Neural cell (in vitro differentiated cells): ENCODE measurements around the gene AMPD2.

ENCODE experiments used
- EZH2 ChIP-seq: fragments of 200-600, 300-800 bp; shearing (Covaris generic), sonication (generic); IDR thresholded peaks from 2 replicates; pipeline ENCODE4 v1.6.1; 2014; ENCODE audit warnings: antibody characterized with exemption, low read length, borderline replicate concordance, mild to moderate bottlenecking; ENCODE audit not compliant: insufficient read depth, poor library complexity, severe bottlenecking
- MXI1 ChIP-seq: fragments of 450-650 bp; conservative IDR thresholded peaks from 2 replicates; pipeline ENCODE4 v1.6.1; 2014; ENCODE audit warnings: antibody characterized with exemption, mild to moderate bottlenecking; ENCODE audit not compliant: poor library complexity, severe bottlenecking
- TF ChIP-seq, protein P1 (sequence below): fragments of 450-650 bp; IDR thresholded peaks from 2 replicates; pipeline ENCODE4 v1.5.1; 2014; ENCODE audit warnings: antibody characterized with exemption, mild to moderate bottlenecking, moderate library complexity; ENCODE audit not compliant: poor library complexity, severe bottlenecking

DNA sequence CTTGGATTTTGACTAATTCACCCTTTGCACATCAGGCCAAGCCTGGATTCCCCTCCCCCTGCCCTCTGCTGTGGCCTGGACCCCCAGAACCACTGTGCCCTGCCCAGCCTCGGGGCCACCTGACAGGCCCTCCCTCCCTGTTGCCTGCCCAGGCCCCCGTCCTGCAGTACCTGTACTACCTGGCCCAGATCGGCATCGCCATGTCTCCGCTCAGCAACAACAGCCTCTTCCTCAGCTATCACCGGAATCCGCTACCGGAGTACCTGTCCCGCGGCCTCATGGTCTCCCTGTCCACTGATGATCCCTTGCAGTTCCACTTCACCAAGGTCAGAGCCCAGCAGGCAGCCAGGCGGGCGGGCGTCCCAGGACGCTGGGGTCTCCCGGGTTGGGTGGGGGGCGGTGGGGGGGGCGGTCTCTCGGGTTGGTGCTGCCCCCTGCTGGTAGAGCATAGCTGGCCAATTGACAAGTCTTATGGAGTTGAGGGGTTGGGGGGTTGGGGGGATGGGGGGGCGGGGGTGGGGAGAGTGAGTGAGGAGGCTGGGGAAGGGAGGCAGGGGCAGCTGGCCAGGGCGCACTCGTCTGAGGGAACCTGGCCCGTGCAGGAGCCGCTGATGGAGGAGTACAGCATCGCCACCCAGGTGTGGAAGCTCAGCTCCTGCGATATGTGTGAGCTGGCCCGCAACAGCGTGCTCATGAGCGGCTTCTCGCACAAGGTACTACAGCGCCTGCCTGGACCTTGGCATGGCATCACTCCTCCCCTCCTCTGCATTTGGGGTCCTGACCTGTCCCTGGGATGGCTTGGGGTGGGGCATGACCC lies 10.7 kb downstream of the AMPD2 start:
- TF ChIP-seq EZH2 (no peak), MXI1 (no peak)
- TF ChIP-seq, protein P1, sequence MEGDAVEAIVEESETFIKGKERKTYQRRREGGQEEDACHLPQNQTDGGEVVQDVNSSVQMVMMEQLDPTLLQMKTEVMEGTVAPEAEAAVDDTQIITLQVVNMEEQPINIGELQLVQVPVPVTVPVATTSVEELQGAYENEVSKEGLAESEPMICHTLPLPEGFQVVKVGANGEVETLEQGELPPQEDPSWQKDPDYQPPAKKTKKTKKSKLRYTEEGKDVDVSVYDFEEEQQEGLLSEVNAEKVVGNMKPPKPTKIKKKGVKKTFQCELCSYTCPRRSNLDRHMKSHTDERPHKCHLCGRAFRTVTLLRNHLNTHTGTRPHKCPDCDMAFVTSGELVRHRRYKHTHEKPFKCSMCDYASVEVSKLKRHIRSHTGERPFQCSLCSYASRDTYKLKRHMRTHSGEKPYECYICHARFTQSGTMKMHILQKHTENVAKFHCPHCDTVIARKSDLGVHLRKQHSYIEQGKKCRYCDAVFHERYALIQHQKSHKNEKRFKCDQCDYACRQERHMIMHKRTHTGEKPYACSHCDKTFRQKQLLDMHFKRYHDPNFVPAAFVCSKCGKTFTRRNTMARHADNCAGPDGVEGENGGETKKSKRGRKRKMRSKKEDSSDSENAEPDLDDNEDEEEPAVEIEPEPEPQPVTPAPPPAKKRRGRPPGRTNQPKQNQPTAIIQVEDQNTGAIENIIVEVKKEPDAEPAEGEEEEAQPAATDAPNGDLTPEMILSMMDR: no peak
